Lung microvascular endothelial cell (primary cell): ENCODE results near the gene E2F1. TPM values are rescaled to one million over a fixed set of nuclear protein-coding genes. Genes with fewer than 3 reads are reported as not detected.
"Not testable (repeated sequence)": the region's sequence is repeated elsewhere in the genome, so short reads cannot be mapped to it uniquely, and the experiment has no call there.

Experiments used
- DNase-seq, 2 donors: peaks; one replicate each; pipeline versions ENCODE4 v3.0.0 to v3.0.0-alpha.2; 2010; ENCODE audit warnings: low read depth in 2 of 2
- total RNA-seq: library from RNA; depleted of rRNA; stranded (reverse); fragments of >200 nt; gene quantifications from 2 replicates; pipeline ENCODE4 v1.2.1, GENCODE V29; 2014

E2F1 gene
- total RNA-seq, 1 donor from 2014 or later, result 2.8 TPM

- DNase-seq, result no peak
These were observed 27.3 kb downstream of the E2F1 start for GRCh38 chr20:33658929-33659328.

- DNase-seq, result no peak
These were observed 27.7 kb downstream of the E2F1 start for GRCh38 chr20:33658510-33658909.

GRCh38 chr20:33657704-33658095 is 28.5 kb downstream of the E2F1 start:
- no peak for DNase-seq

GRCh38 chr20:33656783-33657703 is 29.1 kb downstream of the E2F1 start:
- no peak for DNase-seq

- DNase-seq, result no peak
These were observed 30.0 kb downstream of the E2F1 start for GRCh38 chr20:33656010-33656782.

GRCh38 chr20:33655164-33655563 is 31.0 kb downstream of the E2F1 start:
- DNase-seq, result no peak

GRCh38 chr20:33654680-33655161 is 31.5 kb downstream of the E2F1 start:
- no peak for DNase-seq

- no peak for DNase-seq
These were observed 32.1 kb downstream of the E2F1 start for GRCh38 chr20:33653900-33654596.

GRCh38 chr20:33653218-33653899 is 32.8 kb downstream of the E2F1 start:
- peak; percentile 65 to 79 for DNase-seq

GRCh38 chr20:33651562-33652048 is 34.6 kb downstream of the E2F1 start:
- no peak for DNase-seq

- DNase-seq, result no peak
These were observed 35.2 kb downstream of the E2F1 start for GRCh38 chr20:33650753-33651561.

GRCh38 chr20:33650111-33650752 is 36.0 kb downstream of the E2F1 start:
- DNase-seq, result no peak

GRCh38 chr20:33649201-33649681 is 36.9 kb downstream of the E2F1 start:
- DNase-seq, result no peak

- DNase-seq, result no peak
These were observed 37.7 kb downstream of the E2F1 start for GRCh38 chr20:33648396-33649004.

GRCh38 chr20:33647603-33648395 is 38.4 kb downstream of the E2F1 start:
- peak in 1 of 2 donors; percentile 89 for DNase-seq

GRCh38 chr20:33646959-33647602 is 39.1 kb downstream of the E2F1 start:
- not testable (repeated sequence) for DNase-seq

GRCh38 chr20:33646191-33646590 is 40.0 kb downstream of the E2F1 start:
- no peak for DNase-seq

GRCh38 chr20:33645396-33645795 is 40.8 kb downstream of the E2F1 start:
- no peak for DNase-seq
